Embryonic facial prominence (tissue), 1 donor: Measurements from ENCODE around the gene C16orf46.

Source experiments
- DNase-seq: peaks from one replicate; pipeline ENCODE4 v3.0.0-alpha.2; 2016; ENCODE audit errors: extremely low spot score

Gene C16orf46

DNA sequence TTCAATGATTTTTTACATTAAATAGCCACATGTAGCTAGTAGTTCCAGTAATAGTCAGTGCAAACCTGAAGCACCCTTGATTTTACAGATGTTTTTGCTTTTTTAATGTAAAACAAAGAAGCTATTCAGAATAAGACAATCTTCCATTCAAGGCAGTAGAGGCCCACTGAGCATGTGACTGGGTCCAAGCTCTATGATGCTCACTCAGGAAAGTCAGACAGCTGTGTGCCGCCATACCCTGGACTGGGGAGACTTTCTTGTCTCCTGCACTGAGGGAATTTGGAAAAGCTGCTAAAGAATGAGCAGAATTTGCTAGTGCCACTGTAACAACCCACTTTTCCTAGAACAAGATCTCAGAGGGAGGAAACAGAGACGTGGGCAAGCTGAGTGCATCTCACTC lies 58.5 kb downstream of the C16orf46 start:
- no peak for DNase-seq

DNA sequence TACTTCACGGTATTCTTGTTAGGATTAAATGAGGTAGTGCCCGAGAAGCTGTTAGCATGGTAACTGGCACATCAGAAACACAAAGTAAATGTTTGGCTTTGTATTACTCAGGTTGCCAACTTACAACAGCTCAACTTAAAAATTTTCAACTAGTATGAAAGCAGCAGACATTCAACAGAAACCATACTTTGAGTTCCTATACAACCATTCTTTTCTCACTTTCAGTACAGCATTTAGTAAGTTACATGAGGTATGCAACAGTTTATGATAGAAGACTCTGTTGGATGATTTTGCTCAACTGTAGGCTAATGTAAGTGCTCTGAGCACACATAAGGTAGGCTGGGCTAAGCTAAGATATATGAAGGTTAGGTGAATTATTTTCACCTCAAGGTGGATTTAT lies 62.4 kb downstream of the C16orf46 start:
- DNase-seq = no peak

- no peak for DNase-seq
These were observed 64.1 kb downstream of the C16orf46 start for GRCh38 chr16:81012974-81013373.
